NCI-H128 (cell line): ENCODE measurements around the gene CDKN1A.

Experiments used
- DNase-seq: peaks from one replicate; lab custom pipeline; 2025; ENCODE audit not compliant: unreplicated experiment; lab: John Stamatoyannopoulos, UW

The CDKN1A gene

DNA sequence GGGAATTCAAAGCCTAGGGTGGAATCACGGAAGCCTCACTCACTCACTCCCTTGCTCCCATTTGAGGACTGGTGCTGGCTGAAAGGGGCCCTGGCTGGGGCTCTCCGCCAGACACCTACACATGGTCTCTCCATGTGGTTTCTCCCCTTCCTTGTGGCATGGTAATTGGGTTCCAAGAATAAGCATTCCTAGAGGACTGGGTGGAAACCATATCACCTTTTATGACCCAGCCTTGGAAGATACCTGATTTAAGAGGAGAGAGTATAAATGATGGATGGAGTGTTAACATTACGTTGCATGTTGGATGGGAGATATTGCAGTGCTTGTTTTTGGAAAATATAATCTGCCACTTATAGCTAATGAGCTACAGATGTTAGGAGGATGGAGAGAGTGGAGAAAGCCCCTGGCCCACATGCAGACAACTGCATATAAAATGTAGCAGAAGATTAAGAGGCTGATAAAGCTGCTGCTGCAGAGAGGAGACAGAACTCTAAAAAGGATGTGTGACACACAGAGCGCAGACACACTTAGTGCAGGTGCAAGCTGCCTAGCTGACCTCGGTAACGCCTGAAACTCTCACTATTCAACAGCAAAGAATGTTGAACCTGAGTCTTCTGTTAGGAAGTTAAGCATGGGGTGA is 23.3 kb upstream of the CDKN1A start:
- no peak for DNase-seq

GRCh38 chr6:36656441-36656840 is 22.1 kb upstream of the CDKN1A start:
- no peak for DNase-seq

DNA sequence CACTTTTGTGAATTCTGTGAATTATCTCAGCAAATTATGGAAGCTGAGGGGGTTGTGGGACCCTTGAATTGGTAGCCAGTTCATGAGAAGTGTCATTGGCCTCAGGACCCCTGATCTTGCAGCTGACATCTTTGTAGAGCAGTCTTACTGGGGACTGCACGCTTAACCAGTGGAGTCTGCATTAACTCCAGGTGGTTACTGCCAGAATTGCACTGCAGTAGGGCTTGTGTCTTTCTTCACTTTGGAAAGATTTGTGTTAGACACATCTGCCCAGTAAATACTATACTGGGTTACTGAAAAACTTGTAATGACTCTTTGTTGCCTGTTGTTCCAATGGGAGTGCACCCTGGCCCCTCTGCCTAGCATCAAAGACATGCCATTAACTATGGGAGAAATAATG is 21.2 kb upstream of the CDKN1A start:
- DNase-seq, result no peak

DNA sequence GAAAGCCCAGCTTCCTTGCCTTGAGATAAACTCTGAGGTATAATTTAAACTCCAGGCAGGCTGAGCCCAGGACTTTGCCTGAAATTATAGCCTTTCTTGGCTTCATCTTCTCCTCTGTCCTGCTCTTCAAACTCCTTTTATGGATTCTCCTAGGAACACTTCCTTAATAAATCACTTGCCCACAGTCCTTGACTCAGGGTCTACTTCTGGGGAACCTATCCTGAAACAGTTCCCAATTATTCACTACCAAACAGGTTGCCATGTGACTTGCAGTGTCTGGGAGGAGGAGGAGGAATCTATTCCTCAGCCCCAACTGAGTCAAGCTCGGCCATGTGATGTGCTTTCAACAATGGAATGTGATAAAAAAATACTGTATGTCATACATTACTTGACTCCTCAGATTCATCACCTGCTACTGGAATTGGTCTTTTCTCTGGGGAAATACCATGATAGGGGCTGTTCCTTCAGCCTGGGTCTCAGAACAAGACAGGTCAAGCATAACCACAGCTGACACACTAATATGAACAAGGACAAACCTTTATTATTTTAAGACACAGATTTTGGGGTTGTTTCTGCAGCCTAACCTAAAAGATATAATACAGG is 20.5 kb upstream of the CDKN1A start:
- no peak for DNase-seq

DNA sequence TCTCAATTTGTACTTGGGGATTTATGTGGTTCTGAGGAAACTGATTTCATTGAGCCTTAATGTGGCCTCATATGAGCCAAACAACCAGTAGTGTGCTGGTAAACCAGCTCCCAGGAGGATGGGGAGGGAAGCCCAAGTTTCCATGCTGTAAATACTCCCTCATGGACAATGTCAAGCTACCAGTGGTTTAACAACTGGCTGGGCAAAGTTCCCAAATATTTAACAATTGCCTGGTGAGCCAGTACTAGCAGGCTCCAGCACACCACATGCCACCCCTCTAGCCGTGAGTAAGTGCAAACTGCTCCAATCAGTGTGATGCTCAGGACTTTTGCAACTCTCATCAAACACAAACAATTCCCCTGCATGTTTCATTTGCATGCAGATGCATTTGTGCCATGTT is 19.2 kb upstream of the CDKN1A start:
- DNase-seq, result no peak

- no peak for DNase-seq
Observed at GRCh38 chr6:36660771-36661471, 17.6 kb upstream of the CDKN1A start.

DNA sequence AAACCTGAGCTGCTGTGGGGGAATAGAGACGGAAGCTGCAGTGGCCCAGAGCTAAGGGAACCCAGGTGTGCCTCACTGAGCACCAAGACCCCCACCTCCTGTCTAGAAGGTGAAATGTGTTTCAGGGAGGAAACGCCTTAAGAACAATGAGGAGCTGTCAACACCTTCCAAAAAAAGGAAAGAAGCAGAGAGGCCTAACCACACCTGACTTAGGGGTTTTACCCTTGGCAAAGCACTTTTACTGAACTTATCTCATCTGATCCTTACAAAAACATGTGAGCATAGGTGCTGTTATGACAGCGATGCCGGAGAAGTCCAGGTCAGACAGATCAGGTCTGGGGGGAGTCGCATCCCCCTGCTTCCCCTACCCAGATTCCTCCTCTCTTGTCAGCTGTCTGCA is 16.1 kb upstream of the CDKN1A start:
- DNase-seq, result no peak

DNA sequence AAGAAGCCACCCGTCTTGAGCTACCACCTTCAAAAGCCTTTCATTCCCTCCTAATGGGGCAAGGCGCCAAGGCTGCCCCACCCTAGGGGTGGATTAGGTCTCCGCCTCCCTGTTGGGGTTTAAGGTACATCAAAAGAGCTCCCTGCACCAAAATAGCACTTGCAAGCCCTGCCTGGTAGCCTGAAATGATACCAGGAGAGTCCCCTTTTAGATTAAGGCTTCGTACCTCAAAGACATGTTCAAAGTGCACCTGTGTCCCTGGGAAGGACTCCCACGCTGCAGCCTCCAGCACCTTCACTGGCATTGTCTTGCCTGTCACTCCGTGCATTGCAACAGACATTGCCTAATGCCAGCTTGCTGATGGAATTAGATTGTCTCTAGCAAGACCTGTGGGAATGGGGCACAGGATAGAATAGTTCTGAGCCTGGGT is 15.7 kb upstream of the CDKN1A start:
- no peak for DNase-seq

- no peak for DNase-seq
Observed at GRCh38 chr6:36663504-36664446, 14.7 kb upstream of the CDKN1A start.

- no peak for DNase-seq
Observed at GRCh38 chr6:36665180-36665579, 13.3 kb upstream of the CDKN1A start.

DNA sequence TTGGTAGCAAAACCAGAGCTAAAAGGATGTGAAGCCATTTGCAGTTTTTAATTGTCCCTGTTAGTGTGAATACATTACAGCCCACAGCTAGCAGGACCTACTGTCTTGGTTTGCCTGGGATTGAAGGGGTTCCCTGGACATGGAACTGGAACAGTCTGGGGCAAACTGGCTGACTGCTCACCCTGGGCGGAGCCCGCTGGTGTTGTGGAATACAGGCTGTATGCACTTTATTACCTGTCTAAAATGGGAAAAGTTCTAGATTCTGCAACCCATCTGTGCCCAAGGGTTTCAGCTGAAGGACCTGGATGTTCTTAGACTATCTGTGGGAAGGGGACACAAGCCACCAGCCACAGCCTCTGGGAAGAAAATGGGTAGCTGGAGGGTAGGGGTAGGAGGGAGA is 12.2 kb upstream of the CDKN1A start:
- DNase-seq, result no peak

DNA sequence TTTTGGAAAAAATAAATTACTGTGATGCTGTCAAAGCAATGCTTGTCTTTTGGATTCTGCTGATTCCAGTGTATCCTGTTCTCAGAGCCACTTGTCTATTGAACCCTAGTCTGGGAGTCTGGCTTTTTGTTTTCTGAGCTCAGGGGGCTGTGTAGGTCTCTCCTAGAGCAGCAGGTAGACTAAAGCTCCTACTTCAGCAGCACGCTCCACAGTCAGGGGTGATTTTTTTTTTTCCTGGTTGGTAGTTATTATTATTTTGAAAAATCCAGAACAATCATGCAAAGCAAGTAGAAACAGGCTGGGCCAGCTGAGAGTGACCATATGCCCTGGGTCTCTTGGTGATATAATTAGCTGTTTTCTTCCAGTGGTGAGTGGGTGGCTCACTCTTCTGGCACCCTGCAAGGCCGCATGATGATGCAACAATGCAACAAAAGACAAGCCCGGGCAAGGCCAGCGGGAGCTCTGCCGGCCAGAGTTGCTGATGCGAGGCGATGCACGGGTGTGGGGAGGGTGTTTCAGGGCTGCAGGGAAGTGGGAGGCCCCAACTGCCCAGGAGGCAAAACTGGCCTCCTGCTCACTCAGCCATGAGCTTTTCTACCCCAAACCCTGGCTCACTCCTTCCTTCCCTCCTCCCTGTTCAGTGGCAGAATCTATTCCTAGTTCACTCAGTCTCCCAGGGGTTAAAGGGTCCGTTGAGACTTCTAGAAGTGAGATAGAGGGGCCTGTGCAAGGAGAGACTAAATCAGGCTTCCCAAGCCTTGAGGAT is 11.5 kb upstream of the CDKN1A start:
- DNase-seq, result peak; percentile 36

DNA sequence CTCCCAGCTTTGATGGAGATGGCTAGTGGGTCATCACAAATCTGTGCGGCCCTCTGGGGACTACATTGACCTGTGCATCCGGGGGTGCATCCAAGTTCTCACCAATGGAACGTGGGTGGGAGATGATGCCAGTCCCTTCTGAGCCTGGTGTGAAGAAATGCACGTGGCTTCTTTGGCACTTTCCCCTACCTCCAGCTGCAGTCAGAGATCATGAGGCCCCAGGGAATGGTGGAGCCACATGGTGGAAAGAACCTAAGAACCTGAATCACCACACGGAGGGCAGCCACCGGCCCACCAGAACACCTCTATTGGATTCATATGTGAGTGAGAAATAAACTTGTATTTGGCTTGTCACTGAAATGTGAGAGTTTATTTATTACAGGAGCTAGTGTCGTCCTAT is 9.9 kb upstream of the CDKN1A start:
- DNase-seq, result no peak

DNA sequence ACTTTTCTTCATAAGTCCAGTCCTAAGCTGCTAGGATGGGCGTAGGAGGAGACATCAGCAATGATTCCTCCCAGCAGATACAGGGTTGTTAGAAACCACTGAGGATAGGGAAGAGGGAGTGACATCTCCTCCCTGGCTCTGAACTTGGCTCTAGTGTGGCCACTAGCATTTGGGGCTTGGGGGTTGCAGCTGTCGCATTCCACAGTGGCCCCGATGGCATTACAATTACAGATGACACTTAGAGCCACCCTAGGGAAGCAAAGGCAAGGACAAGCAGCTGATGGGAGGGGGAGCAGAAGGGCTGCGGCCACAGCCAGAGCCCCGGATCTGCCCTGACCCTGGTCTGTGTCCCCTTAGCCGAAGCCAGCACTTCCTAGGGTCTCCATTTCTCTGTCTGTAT is 9.5 kb upstream of the CDKN1A start:
- DNase-seq, result no peak

DNA sequence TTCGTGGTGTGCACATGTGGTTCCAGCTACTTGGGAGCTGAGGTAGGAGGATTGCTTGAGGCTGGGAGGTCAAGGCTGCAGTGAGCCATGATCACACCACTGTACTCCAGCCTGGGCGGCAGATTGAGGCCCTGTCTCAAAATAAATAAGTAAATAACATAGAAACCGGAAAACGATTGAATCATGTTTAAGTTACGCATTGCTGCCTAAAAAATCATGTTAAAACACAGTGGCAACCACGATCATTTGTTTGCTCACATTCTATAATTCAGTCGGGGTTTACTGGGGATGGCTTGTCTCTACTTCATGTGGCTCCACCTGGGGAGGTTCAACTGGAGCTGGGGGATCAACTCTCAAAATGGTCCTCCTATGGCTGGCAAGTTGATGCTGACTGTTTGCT is 8.2 kb upstream of the CDKN1A start:
- no peak for DNase-seq

DNA sequence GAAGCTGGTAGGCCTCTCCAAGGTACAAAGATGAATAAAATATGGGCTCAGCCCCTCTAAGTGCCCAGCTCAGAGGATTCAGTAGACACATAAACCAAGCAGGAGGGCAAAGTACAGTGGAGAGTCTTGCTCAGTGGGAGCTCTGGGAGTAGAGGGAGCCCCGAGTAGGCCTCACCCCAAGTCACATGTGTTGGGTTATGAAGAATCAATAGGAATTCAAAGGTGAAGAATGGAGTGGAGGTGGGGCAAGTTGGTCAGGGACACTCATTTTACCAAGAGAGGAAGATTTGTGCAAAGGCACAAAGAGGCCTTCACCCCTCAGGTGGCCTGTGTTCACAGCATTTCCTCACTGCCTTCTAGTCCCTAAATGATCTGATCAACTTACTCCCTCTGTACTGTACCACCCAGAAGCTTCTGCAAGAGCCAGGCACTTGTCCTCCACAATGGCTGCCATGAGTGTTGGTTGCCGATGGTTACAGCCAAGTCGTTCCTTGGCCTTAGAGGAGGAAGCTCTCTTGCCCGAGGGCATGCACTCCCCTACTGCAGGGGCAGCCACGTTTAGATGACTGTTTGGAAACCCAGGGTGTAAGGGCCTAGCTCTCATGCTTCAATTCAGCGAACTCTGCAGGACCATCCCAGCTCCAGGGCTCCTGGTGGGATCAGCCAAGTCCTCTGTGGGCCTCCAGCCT is 6.7 kb upstream of the CDKN1A start:
- no peak for DNase-seq

DNA sequence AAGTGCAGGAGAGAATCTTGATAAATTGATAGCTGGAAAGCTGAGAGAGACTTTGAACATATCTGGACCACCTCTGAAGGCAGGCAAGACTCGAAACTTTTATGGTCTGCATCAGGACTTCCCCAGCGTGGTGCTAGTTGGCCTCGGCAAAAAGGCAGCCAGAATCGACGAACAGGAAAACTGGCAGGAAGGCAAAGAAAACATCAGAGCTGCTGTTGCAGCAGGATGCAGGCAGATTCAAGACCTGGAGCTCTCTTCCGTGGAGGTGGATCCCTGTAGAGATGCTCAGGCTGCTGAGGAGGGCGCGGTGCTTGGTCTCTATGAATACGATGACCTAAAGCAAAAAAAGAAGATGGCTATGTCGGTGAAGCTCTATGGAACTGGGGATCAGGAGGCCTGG is 4.6 kb upstream of the CDKN1A start:
- DNase-seq, result no peak

DNA sequence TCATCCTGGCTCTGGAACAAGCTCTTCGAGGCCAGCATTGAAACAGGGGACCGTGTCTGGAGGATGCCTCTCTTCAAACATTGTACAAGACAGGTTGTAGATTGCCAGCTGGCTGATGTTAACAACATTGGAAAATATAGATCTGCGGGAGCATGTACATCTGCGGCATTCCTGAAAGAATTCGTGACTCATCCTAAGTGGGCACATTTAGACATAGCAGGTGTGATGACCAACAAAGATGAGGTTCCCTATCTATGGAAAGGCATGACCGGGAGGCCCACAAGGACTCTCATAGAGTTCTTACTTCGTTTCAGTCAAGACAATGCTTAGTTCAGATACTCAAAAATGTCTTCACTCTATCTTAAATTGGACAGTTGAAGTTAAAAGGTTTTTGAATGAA is 3.6 kb upstream of the CDKN1A start:
- no peak for DNase-seq

DNA sequence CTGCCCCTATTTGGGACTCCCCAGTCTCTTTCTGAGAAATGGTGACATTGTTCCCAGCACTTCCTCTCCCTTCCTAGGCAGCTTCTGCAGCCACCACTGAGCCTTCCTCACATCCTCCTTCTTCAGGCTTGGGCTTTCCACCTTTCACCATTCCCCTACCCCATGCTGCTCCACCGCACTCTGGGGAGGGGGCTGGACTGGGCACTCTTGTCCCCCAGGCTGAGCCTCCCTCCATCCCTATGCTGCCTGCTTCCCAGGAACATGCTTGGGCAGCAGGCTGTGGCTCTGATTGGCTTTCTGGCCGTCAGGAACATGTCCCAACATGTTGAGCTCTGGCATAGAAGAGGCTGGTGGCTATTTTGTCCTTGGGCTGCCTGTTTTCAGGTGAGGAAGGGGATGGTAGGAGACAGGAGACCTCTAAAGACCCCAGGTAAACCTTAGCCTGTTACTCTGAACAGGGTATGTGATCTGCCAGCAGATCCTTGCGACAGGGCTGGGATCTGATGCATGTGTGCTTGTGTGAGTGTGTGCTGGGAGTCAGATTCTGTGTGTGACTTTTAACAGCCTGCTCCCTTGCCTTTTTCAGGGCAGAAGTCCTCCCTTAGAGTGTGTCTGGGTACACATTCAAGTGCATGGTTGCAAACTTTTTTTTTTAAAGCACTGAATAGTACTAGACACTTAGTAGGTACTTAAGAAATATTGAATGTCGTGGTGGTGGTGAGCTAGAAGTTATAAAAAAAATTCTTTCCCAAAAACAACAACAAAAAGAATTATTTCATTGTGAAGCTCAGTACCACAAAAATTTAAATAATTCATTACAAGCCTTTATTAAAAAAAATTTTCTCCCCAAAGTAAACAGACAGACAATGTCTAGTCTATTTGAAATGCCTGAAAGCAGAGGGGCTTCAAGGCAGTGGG is 2.1 kb upstream of the CDKN1A start:
- DNase-seq, result no peak
